ENCODE measurements around the gene TRAF1. TPM values are rescaled to one million over a fixed set of nuclear protein-coding genes. Genes with fewer than 3 reads are reported as not detected.

TRAF1 gene
- polyA plus RNA-seq, 1 donor from 2014 or later: 0.89 TPM

GRCh38 chr9:120927269-120928014 is 846 bp upstream of the TRAF1 start:
- Histone ChIP-seq H3K27ac (ENCODE audit: low read length) (no peak overlapping the region), H3K27me3 (ENCODE audit: insufficient read depth, low read depth, low read length) (peaks cover 15% of the 10 kb centered on the region), H3K9ac (ENCODE audit: low read length) (no peak overlapping the region), H3K4me3 (ENCODE audit: low read length) (no peak overlapping the region), H3K9me2 (ENCODE audit: insufficient read depth, low read length) (no peaks in the 10 kb centered on the region), H3K36me3 (ENCODE audit: insufficient read depth, low read length) (no peaks in the 10 kb centered on the region), H3K79me2 (replicated peaks; ENCODE audit: insufficient read depth, low read length) (no peaks in the 10 kb centered on the region), H2AFZ (ENCODE audit: low read depth, low read length) (no peak overlapping the region), H3K4me2 (ENCODE audit: low read length) (no peak overlapping the region), H4K20me1 (ENCODE audit: insufficient read depth) (no peaks in the 10 kb centered on the region), H3K9me3 (ENCODE audit: low read length) (no peaks in the 10 kb centered on the region), H3F3A (ENCODE audit: insufficient read depth, low read length, poor library complexity, severe bottlenecking) (no peaks in the 10 kb centered on the region)
- TF ChIP-seq TAF1 (IDR thresholded peaks at IDR 0.05; ENCODE audit: low read depth) (no peak), MXI1 (conservative IDR thresholded peaks at IDR 0.05; ENCODE audit: poor library complexity, severe bottlenecking) (no peak), EP300 (conservative IDR thresholded peaks at IDR 0.05; ENCODE audit: poor library complexity, severe bottlenecking) (no peak), REST (IDR thresholded peaks at IDR 0.05; ENCODE audit: borderline replicate concordance) (no peak), RAD21 (conservative IDR thresholded peaks at IDR 0.05) (no peak), POLR2AphosphoS5 (IDR thresholded peaks at IDR 0.05) (no peak), SMC3 (conservative IDR thresholded peaks at IDR 0.05; ENCODE audit: poor library complexity) (no peak), CTCF (IDR thresholded peaks at IDR 0.05; ENCODE audit: poor library complexity, severe bottlenecking) (no peak), EZH2 (IDR thresholded peaks at IDR 0.05; ENCODE audit: borderline replicate concordance, insufficient read depth, low read length, poor library complexity, severe bottlenecking) (no peak)

- Histone ChIP-seq H4K20me1 (ENCODE audit: insufficient read depth) (no peaks in the 10 kb centered on the region), H3F3A (ENCODE audit: insufficient read depth, low read length, poor library complexity, severe bottlenecking) (no peaks in the 10 kb centered on the region), H3K9me3 (ENCODE audit: low read length) (no peaks in the 10 kb centered on the region), H3K4me3 (ENCODE audit: low read length) (no peak overlapping the region), H3K9me2 (ENCODE audit: insufficient read depth, low read length) (no peaks in the 10 kb centered on the region), H3K27ac (ENCODE audit: low read length) (no peak overlapping the region), H3K4me2 (ENCODE audit: low read length) (no peak overlapping the region), H3K27me3 (ENCODE audit: insufficient read depth, low read depth, low read length) (peaks cover 15% of the 10 kb centered on the region), H2AFZ (ENCODE audit: low read depth, low read length) (no peak overlapping the region), H3K79me2 (replicated peaks; ENCODE audit: insufficient read depth, low read length) (no peaks in the 10 kb centered on the region), H3K9ac (ENCODE audit: low read length) (no peak overlapping the region), H3K36me3 (ENCODE audit: insufficient read depth, low read length) (no peaks in the 10 kb centered on the region)
- TF ChIP-seq TAF1 (IDR thresholded peaks at IDR 0.05; ENCODE audit: low read depth): no peak
- no peak for TF ChIP-seq POLR2AphosphoS5 (IDR thresholded peaks at IDR 0.05)
- TF ChIP-seq RAD21 (conservative IDR thresholded peaks at IDR 0.05): no peak
- no peak for TF ChIP-seq SMC3 (conservative IDR thresholded peaks at IDR 0.05; ENCODE audit: poor library complexity)
- TF ChIP-seq MXI1 (conservative IDR thresholded peaks at IDR 0.05; ENCODE audit: poor library complexity, severe bottlenecking): no peak
- TF ChIP-seq CTCF (IDR thresholded peaks at IDR 0.05; ENCODE audit: poor library complexity, severe bottlenecking): no peak
- no peak for TF ChIP-seq EZH2 (IDR thresholded peaks at IDR 0.05; ENCODE audit: borderline replicate concordance, insufficient read depth, low read length, poor library complexity, severe bottlenecking)
- TF ChIP-seq EP300 (conservative IDR thresholded peaks at IDR 0.05; ENCODE audit: poor library complexity, severe bottlenecking): no peak
- TF ChIP-seq REST (IDR thresholded peaks at IDR 0.05; ENCODE audit: borderline replicate concordance): no peak
Measured at GRCh38 chr9:120925535-120926396, 830 bp downstream of the TRAF1 start.

All from neural cell (in vitro differentiated cells).